Loucy (cell line): ENCODE data around the gene SEMA3D.

Experiments
- EZH2phosphoT487 ChIP-seq: fragments of 200-600 bp; IDR thresholded peaks from 2 replicates; pipeline ENCODE4 v1.6.1; 2018; ENCODE audit warnings: antibody characterized with exemption, mild to moderate bottlenecking, moderate library complexity, borderline replicate concordance
- TF ChIP-seq, protein P1 (sequence below): fragments of 200-600 bp; sonication (generic); conservative IDR thresholded peaks from 2 replicates; pipeline ENCODE4 v1.5.1; 2014; ENCODE audit warnings: mild to moderate bottlenecking, antibody characterized with exemption, low read length

DNA sequence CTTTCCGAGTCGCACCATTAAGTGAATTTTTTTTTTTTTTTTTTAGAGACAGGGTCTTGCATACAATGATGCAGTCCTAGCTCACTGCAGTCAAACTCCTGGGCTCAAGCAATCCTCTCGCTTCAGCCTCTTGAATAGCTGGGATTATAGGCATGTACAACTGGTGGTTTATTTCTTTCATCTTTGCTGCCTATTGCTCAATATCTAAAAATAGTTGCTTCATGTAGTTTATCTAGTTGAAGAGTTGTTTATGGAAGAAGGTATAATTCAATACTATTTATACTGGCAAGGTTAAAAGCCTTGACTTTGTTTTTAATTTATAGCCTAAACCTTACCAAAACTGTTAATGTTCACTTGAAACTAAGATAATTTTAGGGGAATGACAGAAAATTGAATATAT is 66.9 kb downstream of the SEMA3D start:
- TF ChIP-seq, protein P1, sequence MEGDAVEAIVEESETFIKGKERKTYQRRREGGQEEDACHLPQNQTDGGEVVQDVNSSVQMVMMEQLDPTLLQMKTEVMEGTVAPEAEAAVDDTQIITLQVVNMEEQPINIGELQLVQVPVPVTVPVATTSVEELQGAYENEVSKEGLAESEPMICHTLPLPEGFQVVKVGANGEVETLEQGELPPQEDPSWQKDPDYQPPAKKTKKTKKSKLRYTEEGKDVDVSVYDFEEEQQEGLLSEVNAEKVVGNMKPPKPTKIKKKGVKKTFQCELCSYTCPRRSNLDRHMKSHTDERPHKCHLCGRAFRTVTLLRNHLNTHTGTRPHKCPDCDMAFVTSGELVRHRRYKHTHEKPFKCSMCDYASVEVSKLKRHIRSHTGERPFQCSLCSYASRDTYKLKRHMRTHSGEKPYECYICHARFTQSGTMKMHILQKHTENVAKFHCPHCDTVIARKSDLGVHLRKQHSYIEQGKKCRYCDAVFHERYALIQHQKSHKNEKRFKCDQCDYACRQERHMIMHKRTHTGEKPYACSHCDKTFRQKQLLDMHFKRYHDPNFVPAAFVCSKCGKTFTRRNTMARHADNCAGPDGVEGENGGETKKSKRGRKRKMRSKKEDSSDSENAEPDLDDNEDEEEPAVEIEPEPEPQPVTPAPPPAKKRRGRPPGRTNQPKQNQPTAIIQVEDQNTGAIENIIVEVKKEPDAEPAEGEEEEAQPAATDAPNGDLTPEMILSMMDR = no peak
- TF ChIP-seq EZH2phosphoT487 = no peak
